HG03469 (cell line): ENCODE results near the gene TP53INP2.
"Not testable (repeated sequence)": the region's sequence is repeated elsewhere in the genome, so short reads cannot be mapped to it uniquely, and the experiment has no call there.

ENCODE experiments used
- ATAC-seq: cut with Tn5 transposase; IDR thresholded peaks from one replicate; pipeline ENCODE4 v1.9.1; 2021; ENCODE audit warnings: mild to moderate bottlenecking, moderate library complexity, moderate number of reproducible peaks; ENCODE audit not compliant: unreplicated experiment

Gene TP53INP2

GRCh38 chr20:34704177-34705007 is at the start of gene TP53INP2:
TP53INP2 (plus strand) TSS chr20:34704344; CDS start chr20:34708740, 4,396 bp downstream.
- peak; percentile 30 for ATAC-seq

GRCh38 chr20:34658654-34659053 is 45.5 kb upstream of the TP53INP2 start:
- not testable (repeated sequence) for ATAC-seq

- not testable (repeated sequence) for ATAC-seq
Measured at GRCh38 chr20:34661811-34662210, 42.3 kb upstream of the TP53INP2 start.

GRCh38 chr20:34663213-34663943 is 40.8 kb upstream of the TP53INP2 start:
- no peak for ATAC-seq

GRCh38 chr20:34664751-34665150 is 39.4 kb upstream of the TP53INP2 start:
- ATAC-seq = not testable (repeated sequence)

- ATAC-seq = no peak
Measured at GRCh38 chr20:34669094-34669493, 35.0 kb upstream of the TP53INP2 start.

GRCh38 chr20:34673412-34673811 is 30.7 kb upstream of the TP53INP2 start:
- ATAC-seq = no peak

- ATAC-seq = no peak
Measured at GRCh38 chr20:34675561-34675960, 28.6 kb upstream of the TP53INP2 start.

GRCh38 chr20:34675993-34676641 is 28.0 kb upstream of the TP53INP2 start:
- no peak for ATAC-seq

- ATAC-seq = peak; percentile 91
Measured at GRCh38 chr20:34676642-34677373, 27.3 kb upstream of the TP53INP2 start, which contains the start of gene PIGU. PIGU (minus strand) TSS chr20:34677092; CDS start chr20:34677085, 7 bp downstream.

GRCh38 chr20:34680586-34681175 is 23.5 kb upstream of the TP53INP2 start:
- ATAC-seq = no peak

GRCh38 chr20:34683667-34684066 is 20.5 kb upstream of the TP53INP2 start:
- ATAC-seq = no peak

- no peak for ATAC-seq
Measured at GRCh38 chr20:34689486-34689885, 14.7 kb upstream of the TP53INP2 start.

- no peak for ATAC-seq
Measured at GRCh38 chr20:34691838-34692237, 12.3 kb upstream of the TP53INP2 start.

GRCh38 chr20:34693414-34693813 is 10.7 kb upstream of the TP53INP2 start:
- ATAC-seq = no peak

- no peak for ATAC-seq
Measured at GRCh38 chr20:34701405-34702085, 2.6 kb upstream of the TP53INP2 start.

GRCh38 chr20:34703061-34703423 is 1.1 kb upstream of the TP53INP2 start:
- no peak for ATAC-seq

- ATAC-seq = no peak
Measured at GRCh38 chr20:34703424-34704176, 544 bp upstream of the TP53INP2 start.

GRCh38 chr20:34705008-34705396 is 858 bp downstream of the TP53INP2 start:
- no peak for ATAC-seq
